GM23338 (cell line): ENCODE measurements around the gene CUEDC1.

ENCODE experiments used
- CREB1 ChIP-seq: fragments of 250-450 bp; sonication (Bioruptor Pico); IDR thresholded peaks from 2 replicates; pipeline ENCODE4 v1.5.0; 2020; ENCODE audit warnings: low read depth, mild to moderate bottlenecking, moderate library complexity
- CTCF ChIP-seq, 2 experiments: fragments of 200-600 bp in 1 of 2; sonication (generic) in 1 of 2; conservative IDR thresholded peaks; 2 replicates each; pipeline versions ENCODE4 v1.5.1 to v1.6.1; 2016 to 2017; ENCODE audit warnings: antibody characterized with exemption in 2 of 2, low read depth in 2 of 2, mild to moderate bottlenecking in 2 of 2, moderate library complexity in 1 of 2
- EZH2 ChIP-seq: fragments of 200-600 bp; sonication (generic); IDR thresholded peaks from one replicate; pipeline ENCODE4 v1.8.0; 2017; ENCODE audit warnings: antibody characterized with exemption, mild to moderate bottlenecking, low read depth; ENCODE audit not compliant: unreplicated experiment
- EZH2phosphoT487 ChIP-seq: fragments of 200-600 bp; sonication (generic); IDR thresholded peaks from one replicate; pipeline ENCODE4 v1.8.1; 2018; ENCODE audit warnings: antibody characterized with exemption; ENCODE audit not compliant: unreplicated experiment
- JUNB ChIP-seq: IDR thresholded peaks from one replicate; pipeline ENCODE4 v1.6.1; 2016; ENCODE audit warnings: antibody characterized with exemption; ENCODE audit not compliant: unreplicated experiment
- NANOG ChIP-seq: IDR thresholded peaks from 2 replicates; pipeline ENCODE4 v1.6.1; 2016; ENCODE audit warnings: antibody characterized with exemption, borderline replicate concordance
- POLR2AphosphoS5 ChIP-seq: IDR thresholded peaks from 2 replicates; pipeline ENCODE4 v1.6.1; 2016; ENCODE audit warnings: antibody characterized with exemption, low read depth
- REST ChIP-seq: IDR thresholded peaks from one replicate; pipeline ENCODE4 v1.6.1; 2018; ENCODE audit warnings: antibody characterized with exemption; ENCODE audit not compliant: unreplicated experiment
- STAT1 ChIP-seq: IDR thresholded peaks from one replicate; pipeline ENCODE4 v1.6.1; 2016; ENCODE audit warnings: antibody characterized with exemption; ENCODE audit not compliant: unreplicated experiment
- ZNF114 ChIP-seq: fragments of 250-450 bp; sonication (Bioruptor Pico); IDR thresholded peaks from 2 replicates; pipeline ENCODE4 v1.5.0; 2020; ENCODE audit warnings: mild to moderate bottlenecking, moderate library complexity
- ZNF331 ChIP-seq: fragments of 250-450 bp; sonication (Bioruptor Pico); IDR thresholded peaks from 2 replicates; pipeline ENCODE4 v1.5.0; 2020; ENCODE audit warnings: low read depth, mild to moderate bottlenecking, moderate library complexity

- TF ChIP-seq NANOG (no peak), JUNB (no peak), EZH2phosphoT487 (no peak), CTCF (conservative IDR thresholded peaks at IDR 0.05; ENCODE audit: low read depth in 2 of 2) (no peak), CREB1 (CRISPR knock-in tag) (no peak), ZNF331 (no peak), REST (no peak), EZH2 (no peak), POLR2AphosphoS5 (no peak), STAT1 (no peak), ZNF114 (CRISPR knock-in tag) (no peak)
These were observed 44.5 kb downstream of the CUEDC1 start for GRCh38 chr17:57910462-57911420.
